Stomach (tissue), 9 donors: ENCODE results near the gene TRPM3. TPM values are rescaled to one million over a fixed set of nuclear protein-coding genes. Genes with fewer than 3 reads are reported as not detected.

Source experiments
- DNase-seq, 2 donors: peaks; one replicate each; pipeline versions ENCODE4 v3.0.0 to v3.0.0-alpha.2; 2013 to 2019
- H3K27ac ChIP-seq, 5 donors: fragments of 200-600 bp in 4 of 5; sonication (generic) in 4 of 5; one replicate each; pipeline ENCODE4 v1.5.1; 2013 to 2019; ENCODE audit warnings: mild to moderate bottlenecking in 1 of 5, moderate library complexity in 1 of 5
- H3K27me3 ChIP-seq, 3 donors: fragments of 200-600 bp; sonication (generic); one replicate each; pipeline ENCODE4 v1.5.1; 2017 to 2019; ENCODE audit warnings: mixed run types in 1 of 3
- H3K36me3 ChIP-seq, 4 donors: fragments of 200-600 bp; sonication (generic); 1 replicate in 3 of 4; 2 replicates in 1 of 4; pipeline ENCODE4 v1.5.1; 2016 to 2019
- H3K4me1 ChIP-seq, 4 donors: fragments of 200-600 bp; sonication (generic); one replicate each; pipeline ENCODE4 v1.5.1; 2016 to 2019
- H3K4me3 ChIP-seq, 4 donors: fragments of 200-600 bp; sonication (generic) in 3 of 4; one replicate each; pipeline ENCODE4 v1.5.1; 2016 to 2019; ENCODE audit warnings: mild to moderate bottlenecking in 1 of 4
- H3K9me3 ChIP-seq, 4 donors: fragments of 200-600 bp; sonication (generic); one replicate each; pipeline ENCODE4 v1.5.1; 2016 to 2019
- CTCF ChIP-seq, 7 experiments: fragments of 450-650 bp in 4 of 7; fragments of 200-600 bp in 3 of 7; sonication (generic) in 3 of 7; IDR thresholded peaks; one replicate each; pipeline ENCODE4 v1.5.1; 2016 to 2019; ENCODE audit warnings: antibody characterized with exemption in 7 of 7, control low read depth in 2 of 7, mild to moderate bottlenecking in 1 of 7
- EP300 ChIP-seq: sonication (generic); formaldehyde crosslinking; IDR thresholded peaks from one replicate; pipeline ENCODE4 v1.6.1; 2017; ENCODE audit warnings: antibody characterized with exemption
- POLR2A ChIP-seq, 4 donors: fragments of 450-650 bp; IDR thresholded peaks; one replicate each; pipeline ENCODE4 v1.6.1; 2016; ENCODE audit warnings: antibody characterized with exemption in 4 of 4, control low read depth in 2 of 4, mild to moderate bottlenecking in 1 of 4, moderate library complexity in 1 of 4
- POLR2AphosphoS5 ChIP-seq, 3 donors: sonication (generic); formaldehyde crosslinking; IDR thresholded peaks; one replicate each; pipeline ENCODE4 v1.6.1; 2016; ENCODE audit warnings: antibody characterized with exemption in 3 of 3
- WGBS, 5 donors: extraction: QIAGEN DNeasy Blood & Tissue Kit in 3 of 5; methylation state at CpG; one replicate each; pipeline versions ENCODE4 v1.1.5 to v1.1.7; 2013 to 2018; 5-methylcytosine and 5-hydroxymethylcytosine counted together
- intact Hi-C: fragments of 100-400 bp; cut with DNase I; formaldehyde crosslinking; loops from one replicate; pipeline ENCODE4 v1.15.1; 2023; ENCODE audit warnings: low total_unique reads
- polyA plus RNA-seq, 3 donors: library from polyadenylated mRNA; stranded (reverse); fragments of 200-250 nt; gene quantifications; one replicate each; pipeline ENCODE4 v1.2.3, GENCODE V29; 2013
- total RNA-seq, 5 donors: library from RNA; depleted of rRNA; stranded (reverse); fragments of >200 nt; gene quantifications; one replicate each; pipeline versions ENCODE4 v1.1.0 to v1.2.3, GENCODE V29; 2014 to 2016
- donor health status: healthy with polysubstance abuse.
- donor health status: Bipolar disorder and iron deficiency.
- donor health status: healthy.

TRPM3 gene
- total and polyA plus RNA-seq, 8 donors, result 0.03 to 6.2 (median 1.5) TPM

- peak; percentile 46 to 78 for DNase-seq
- intact Hi-C loops, result no loop called here
These were observed 636.9 kb downstream of the TRPM3 start for GRCh38 chr9:70484232-70485130.

GRCh38 chr9:70481471-70481870 lies 640.0 kb downstream of the TRPM3 start:
- H3K4me3 ChIP-seq, result no peak overlapping the region
- no peaks in the 10 kb centered on the region for H3K9me3 ChIP-seq
- intact Hi-C loops, result no loop called here
- TF ChIP-seq CTCF (IDR thresholded peaks at IDR 0.05), result no peak
- TF ChIP-seq POLR2A (IDR thresholded peaks at IDR 0.05), result no peak
- TF ChIP-seq EP300, result no peak
- TF ChIP-seq POLR2AphosphoS5 (IDR thresholded peaks at IDR 0.05), result no peak
- peak overlapping the region; percentile 82 to 97 (median 96) for H3K27ac ChIP-seq
- 79 to 93% (median 90%) methylated on average over 1 of the region's 1 CpG for WGBS, 5 donors
- peaks cover 40 to 93% (median 77%) of the 10 kb centered on the region in 4 donors for H3K4me1 ChIP-seq
- no peaks in the 10 kb centered on the region for H3K36me3 ChIP-seq
- H3K27me3 ChIP-seq, result no peaks in the 10 kb centered on the region
- DNase-seq, result no peak

More at GRCh38 chr9:70484232-70485130, 636.9 kb downstream of the TRPM3 start:
- peaks cover 32 to 80% (median 56%) of the 10 kb centered on the region in 4 donors for H3K4me1 ChIP-seq
- no peaks in the 10 kb centered on the region for H3K36me3 ChIP-seq
- no peaks in the 10 kb centered on the region for H3K27me3 ChIP-seq
- H3K9me3 ChIP-seq, result no peaks in the 10 kb centered on the region
- H3K27ac ChIP-seq, result peak overlapping the region; percentile 68 to 96 (median 93)
- TF ChIP-seq CTCF (IDR thresholded peaks at IDR 0.05) (peak in 5 of 7 experiments; percentile 68 to 89 (median 76)), POLR2A (IDR thresholded peaks at IDR 0.05) (no peak), POLR2AphosphoS5 (IDR thresholded peaks at IDR 0.05) (peak; percentile 3 to 48 (median 46)), EP300 (no peak)
- no peak overlapping the region for H3K4me3 ChIP-seq
- WGBS, 5 donors, result 45 to 59% (median 49%) methylated on average over 8 of the region's 8 CpGs

GRCh38 chr9:70480405-70480980 lies 640.9 kb downstream of the TRPM3 start:
- 4 to 19% (median 13%) methylated on average over 15 of the region's 15 CpGs for WGBS, 5 donors
- Histone ChIP-seq H3K4me3 (peak overlapping the region in 2 of 4 donors; percentile 7 to 11), H3K4me1 (peaks cover 43 to 95% (median 78%) of the 10 kb centered on the region in 4 donors)

More at GRCh38 chr9:70480405-70480980, 640.9 kb downstream of the TRPM3 start:
- Histone ChIP-seq H3K27ac (peak overlapping the region; percentile 93 to 97 (median 96)), H3K27me3 (no peaks in the 10 kb centered on the region), H3K36me3 (no peaks in the 10 kb centered on the region), H3K9me3 (no peaks in the 10 kb centered on the region)
- intact Hi-C loops, result no loop called here
- TF ChIP-seq POLR2A (IDR thresholded peaks at IDR 0.05) (peak in 2 of 4 donors; percentile 44 to 68), POLR2AphosphoS5 (IDR thresholded peaks at IDR 0.05) (peak; percentile 99), EP300 (peak; percentile 100), CTCF (IDR thresholded peaks at IDR 0.05) (no peak)
- DNase-seq, result peak; percentile 86 to 87
